ENCODE data around the gene NOD1. TPM values are rescaled to one million over a fixed set of nuclear protein-coding genes. Genes with fewer than 3 reads are reported as not detected.
"Not testable (repeated sequence)": the region's sequence is repeated elsewhere in the genome, so short reads cannot be mapped to it uniquely, and the experiment has no call there.

Gene NOD1
- total RNA-seq, 1 donor from 2014 or later: 24.4 TPM

DNA sequence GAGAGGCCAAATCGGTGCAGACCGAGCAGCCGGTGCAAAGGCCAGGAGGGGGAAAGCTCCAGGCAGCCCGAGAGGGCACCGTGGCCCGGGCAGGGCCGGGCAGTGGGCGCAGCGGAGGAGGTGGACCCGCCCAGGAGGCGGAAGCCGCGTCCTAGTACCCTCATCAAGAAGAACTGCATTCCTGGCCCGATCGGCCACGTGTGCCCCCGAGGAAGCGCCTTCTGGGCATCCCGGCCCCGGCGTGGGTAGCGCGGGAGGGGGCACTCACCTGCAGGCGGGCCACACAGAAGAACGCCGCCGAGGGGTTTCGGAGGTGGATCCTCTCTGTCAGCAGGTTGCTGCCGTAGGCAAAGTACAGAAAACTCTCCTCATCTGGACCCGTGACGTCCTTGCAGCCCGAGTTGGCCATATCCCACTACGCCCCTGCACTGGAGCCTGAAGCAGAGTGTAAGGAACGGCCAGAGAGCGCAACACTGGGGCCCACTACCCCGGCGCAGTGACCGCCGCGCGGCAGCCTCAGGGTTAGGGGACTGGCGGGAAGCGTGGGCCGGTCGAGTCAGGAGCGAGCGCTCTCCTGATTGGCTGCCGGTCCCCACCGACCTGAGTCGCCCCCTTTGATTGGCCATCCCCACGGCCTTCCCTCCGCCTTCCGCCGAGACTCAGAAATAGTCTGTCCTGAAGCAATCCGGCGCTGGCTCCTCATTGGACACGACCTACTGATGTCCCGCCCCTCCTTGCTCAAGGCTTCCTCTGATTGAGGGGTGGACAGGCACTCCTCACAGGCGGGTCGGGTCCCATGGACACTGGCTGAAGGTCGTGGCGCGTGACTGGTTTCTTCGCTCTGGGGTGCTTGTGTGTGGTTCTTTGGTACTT is 26.0 kb upstream of the NOD1 start, which contains the start of gene GGCT:
Gene GGCT (minus strand): TSS at position 529 of the 873 bp plus-strand sequence. CDS start 120 bp downstream, at position 409.
- peak; percentile 99 for DNase-seq (ENCODE audit: low spot score)

DNA sequence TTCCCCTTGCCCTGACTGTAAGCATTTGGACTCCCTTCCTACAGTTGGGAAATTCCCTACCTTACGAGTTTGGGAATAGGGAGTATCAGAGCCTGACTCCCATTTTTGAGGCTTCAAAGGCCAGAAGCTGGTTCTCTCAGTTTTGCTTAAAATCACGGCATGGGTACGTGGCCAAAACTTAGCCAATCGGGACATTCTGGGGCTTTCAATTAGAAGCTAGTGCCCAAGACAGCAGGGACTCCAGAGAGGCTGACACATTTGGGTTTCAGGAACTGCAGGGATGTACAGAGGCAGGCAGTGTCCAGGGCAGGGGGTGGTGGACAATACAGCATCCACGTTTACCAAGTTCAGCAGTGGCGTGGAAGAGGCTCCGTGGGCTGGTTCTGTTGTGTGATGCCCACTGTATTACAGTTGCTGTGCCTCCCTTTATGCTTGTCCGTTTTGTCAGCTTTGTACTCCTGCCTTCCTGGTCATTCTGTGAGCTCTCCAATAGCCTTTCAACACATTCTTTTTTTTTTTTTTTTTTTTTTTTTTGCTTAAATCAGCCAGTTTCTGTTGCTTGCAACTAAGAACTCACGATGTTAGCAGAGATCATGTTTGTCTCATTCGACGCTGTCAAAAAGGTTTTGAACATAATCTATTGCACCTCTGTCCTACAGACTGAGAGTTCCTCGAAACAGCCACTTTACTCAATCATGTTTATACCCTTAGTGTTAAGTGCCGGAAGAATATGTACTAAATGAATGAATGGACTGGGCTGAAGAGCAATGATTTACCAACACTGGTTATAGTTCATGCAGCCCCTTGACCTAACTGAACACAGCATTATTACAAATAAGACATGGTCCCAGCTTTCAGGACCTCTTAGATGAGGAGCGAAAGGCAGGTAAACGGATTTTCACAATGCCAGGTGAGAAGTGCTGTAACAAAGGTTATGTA is 25.0 kb upstream of the NOD1 start:
- no peak for DNase-seq (ENCODE audit: low spot score)

DNA sequence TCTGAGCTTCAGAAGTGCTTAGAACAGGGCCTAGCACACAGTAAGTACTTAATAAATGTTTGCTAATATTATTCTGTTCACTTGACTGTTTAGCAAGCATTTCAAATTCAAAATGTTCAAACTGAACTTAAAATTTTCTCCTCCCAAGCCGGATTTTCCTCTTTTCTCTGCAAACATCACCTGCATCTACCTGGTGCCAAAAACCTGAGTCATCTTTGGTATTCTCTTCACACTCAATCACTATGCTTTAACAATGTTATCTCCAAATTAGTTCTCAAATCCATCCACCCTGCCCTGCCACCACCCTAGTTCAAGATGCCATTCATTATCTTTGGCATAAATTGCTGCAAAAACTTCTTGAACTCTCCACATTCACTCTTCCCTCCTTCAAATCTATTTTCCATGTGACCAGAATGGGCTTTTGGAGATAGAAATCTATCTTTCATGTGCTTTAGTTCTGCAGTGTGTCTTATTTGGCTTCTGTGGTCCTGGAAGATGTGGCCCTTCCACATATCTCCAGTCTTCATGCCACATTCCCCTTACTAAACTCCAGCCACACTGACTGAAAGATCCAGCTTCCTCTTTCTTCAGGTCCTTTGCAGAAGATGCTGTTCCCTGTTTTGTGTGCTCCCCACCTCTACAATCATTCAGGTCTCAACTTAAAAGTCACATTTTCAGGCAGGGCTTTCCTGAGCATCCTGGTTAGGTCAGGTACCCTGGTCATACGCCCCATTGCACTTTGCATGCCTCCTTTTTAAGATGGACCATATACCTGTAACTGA is 24.1 kb upstream of the NOD1 start:
- no peak for DNase-seq (ENCODE audit: low spot score)

DNA sequence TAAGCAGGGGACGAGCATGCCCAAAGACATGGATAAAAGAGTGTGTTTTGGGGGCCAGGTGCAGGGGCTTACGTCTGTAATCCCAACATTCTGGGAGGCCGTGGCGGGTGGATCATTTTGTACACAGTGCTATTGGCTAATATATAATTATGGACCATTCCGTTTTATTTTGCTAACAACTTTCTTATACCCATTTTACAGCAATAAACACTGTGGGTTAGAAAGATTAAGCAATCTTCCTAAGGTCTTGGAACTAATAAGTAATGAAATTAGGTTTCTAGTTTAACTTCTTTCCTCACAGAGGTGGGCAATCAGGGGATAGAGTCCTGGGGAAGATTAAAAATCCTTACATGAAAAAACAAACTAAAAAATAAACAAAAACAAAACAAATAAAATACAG is 22.7 kb upstream of the NOD1 start:
- DNase-seq (ENCODE audit: low spot score): no peak

DNA sequence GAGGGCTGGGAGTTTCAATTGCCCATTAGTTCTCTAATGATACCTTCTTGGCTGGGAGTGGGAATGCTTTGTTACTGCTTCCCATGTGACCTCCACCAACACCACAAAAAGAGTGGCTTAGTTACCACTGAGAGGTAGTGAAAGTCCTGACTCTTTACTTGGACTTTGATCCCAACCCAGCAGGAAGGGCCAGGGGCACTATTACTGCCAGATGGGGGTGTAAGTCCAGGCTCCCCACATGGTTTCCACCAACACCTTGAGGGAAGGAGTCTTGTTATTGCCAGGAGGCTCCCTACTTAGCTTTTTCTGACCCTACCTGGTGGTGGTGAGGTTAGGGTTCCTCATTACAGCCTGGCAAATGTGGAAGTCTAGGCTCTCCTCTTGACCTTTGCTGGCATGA is 14.6 kb upstream of the NOD1 start:
- no peak for DNase-seq (ENCODE audit: low spot score)

DNA sequence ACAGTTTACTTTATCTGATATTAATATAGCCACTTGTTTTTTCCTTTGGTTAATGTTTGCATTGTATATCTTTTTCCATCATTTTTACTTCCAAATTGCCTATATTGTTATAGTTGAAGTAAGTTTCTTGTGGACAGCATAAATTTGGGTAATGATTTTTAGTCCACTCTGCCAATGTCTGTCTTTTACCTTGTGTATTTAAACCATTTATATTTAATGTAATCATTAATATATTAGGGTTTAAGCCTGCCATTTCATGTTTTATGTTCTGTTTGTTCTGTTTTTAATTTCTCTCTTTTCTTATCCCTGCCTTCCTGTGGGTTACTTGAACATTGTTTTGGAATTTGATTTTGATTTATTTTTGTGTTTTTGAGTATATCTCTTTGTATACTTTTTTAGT is 12.8 kb upstream of the NOD1 start:
- DNase-seq (ENCODE audit: low spot score): no peak

DNA sequence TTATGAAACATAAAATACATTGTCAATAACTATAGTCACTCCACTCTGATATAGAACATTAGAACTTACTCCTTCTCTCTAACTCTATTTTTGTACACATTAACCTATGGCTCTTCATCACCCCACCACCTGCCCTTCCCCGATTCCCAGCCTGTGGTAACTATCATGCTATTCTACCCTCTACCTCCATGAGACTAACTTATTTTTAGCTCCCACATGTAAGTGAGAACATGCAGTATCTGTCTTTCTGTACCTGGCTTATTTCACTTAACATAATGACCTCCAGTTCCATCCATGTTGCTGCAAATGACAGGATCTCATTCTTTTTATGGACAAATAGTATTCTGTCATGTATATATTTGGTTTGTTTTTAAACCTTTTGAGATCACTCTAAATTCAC is 8.8 kb upstream of the NOD1 start:
- no peak for DNase-seq (ENCODE audit: low spot score)

DNA sequence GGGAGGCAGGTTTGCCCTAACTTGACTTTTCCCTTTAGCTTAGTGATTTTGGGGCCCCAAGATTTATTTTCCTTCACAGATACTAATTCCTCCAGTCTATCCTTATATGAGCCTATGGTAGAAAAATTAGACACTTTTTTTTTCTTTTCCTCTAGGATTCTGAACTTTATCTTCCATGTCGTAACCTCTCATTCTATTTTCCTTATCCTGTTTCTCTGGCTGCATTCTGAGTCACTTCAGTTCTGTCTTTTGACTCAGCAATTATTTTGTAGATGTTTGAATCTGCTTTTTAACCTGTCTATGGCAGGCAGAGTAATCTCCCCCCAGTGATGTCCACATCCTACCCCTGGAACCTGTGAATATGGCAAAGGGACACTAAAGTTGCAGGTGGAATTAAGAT is 7.1 kb upstream of the NOD1 start:
- DNase-seq (ENCODE audit: low spot score): no peak

DNA sequence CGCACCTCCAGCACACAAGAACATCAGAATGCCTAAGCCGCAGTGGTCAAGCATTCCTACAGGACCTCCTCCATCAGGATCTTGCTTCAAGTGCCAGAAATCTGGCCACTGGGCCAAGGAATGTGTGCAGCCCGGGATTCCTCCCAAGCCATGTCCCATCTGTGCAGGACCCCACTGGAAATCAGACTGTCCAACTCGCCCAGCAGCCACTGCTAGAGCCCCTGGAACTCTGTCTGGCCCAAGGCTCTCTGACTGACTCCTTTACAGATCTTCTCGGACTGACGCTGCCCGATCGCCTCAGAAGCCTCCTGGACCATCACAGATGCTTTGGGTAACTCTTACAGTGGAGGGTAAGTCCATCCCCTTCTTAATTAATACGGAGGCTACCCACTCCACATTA is 2.8 kb upstream of the NOD1 start:
- DNase-seq (ENCODE audit: low spot score): not testable (repeated sequence)

DNA sequence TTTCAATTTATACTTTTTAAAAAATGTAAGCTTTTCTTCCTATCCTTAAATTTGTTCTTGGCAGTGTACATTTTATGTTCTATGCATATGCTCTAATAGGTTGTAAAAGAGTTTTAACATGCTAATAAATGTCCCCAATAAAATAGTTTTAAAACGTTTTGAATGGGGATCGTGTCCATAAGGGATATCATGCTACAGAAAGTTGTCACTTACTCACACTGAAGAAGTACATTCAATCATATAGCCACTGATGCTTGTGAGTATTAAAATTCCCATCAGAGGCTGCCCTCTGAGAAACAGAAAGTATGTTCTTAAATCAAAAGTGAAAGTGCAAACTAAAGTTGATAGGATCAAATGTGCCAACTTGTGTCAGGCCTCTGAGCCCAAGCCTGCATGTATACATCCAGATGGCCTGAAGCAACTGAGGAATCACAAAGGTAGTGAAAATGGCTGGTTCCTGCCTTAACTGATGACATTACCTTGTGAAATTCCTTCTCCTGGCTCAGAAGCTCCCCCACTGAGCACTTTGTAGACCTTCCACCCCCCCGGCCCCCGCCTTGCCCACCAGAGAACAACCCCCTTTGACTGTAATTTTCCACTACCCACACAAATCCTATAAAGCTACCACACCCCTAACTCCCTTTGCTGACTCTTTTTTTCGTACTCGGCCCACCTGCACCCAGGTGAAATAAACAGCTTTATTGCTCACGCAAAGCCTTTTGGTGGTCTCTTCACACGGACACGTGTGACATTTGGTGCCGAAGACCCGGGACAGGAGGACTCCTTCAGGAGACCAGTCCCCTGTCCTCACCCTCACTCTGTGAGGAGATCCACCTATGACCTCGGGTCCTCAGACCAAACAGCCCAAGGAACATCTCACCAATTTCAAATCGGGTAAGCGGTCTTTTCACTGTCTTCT is 877 bp upstream of the NOD1 start:
- DNase-seq (ENCODE audit: low spot score): no peak

DNA sequence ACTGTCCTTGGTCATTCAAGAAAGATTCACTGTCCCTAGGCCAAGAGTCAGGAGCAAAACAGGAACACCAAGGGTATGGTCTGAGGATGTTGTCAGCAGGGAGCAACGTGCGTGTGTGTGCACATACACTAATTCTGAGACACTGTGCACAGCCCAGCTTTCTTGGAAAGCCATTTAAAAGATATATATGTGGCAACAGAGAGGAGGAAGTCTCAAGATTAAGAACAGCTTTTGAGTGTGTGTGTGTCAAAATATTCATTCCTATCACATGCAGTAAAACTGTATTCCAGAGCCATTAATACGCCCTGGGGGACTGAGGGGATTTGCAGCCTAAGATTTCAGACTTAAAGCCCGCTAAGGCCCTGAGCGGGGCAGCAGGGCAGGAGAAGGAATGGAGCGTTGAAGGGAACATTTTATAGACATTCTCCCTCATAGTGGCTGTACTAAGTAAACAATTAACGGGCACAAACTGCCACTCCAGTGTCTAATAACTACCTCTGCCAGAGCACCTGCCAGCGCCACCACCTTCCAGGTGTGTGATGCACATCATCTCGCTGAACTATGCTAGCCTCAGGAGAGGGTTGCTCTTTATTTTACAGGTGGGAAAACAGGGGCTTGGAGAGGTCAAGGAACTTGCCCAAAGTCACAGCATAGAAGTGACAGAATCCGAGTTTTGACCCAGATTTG is 2.0 kb downstream of the NOD1 start:
- DNase-seq (ENCODE audit: low spot score): no peak

DNA sequence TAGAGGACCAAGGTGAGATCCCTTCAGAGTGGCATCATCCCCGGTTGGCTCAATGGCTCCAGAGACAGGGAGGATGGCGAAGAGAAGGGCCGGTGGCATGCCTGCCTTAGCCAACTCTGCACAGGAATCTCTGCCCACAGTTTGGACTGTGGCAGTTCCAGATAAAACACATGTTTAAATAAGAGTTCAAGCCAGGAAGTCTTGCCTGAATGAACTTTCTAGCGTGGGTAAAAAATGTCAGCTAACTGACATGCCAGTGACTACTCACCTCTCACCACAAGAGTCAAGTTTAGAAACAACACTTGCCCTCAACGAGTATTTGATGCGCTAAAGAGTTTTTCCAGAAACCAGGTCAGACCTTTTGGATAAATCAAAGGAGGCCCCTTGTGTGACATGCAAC is 3.0 kb downstream of the NOD1 start:
- DNase-seq (ENCODE audit: low spot score): no peak

DNA sequence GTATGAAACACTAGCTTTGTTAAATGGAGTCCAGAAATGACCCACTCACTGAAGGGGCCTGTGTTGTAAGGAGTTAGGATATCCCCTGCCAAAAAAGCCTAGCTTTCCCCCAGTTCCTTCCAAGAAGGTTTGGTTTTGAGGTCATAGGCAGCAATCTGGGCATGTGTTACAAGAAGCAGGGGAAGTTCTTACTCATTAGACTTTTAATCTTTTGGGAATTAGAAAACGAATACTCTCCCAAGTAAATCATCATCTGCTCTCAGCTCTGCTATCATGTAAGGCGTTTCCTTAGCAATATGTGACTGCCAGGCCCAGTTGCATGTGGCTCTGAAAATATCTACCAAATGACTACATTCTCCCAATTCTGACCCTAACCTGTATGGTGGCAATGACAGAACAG is 3.7 kb downstream of the NOD1 start:
- DNase-seq (ENCODE audit: low spot score): no peak

DNA sequence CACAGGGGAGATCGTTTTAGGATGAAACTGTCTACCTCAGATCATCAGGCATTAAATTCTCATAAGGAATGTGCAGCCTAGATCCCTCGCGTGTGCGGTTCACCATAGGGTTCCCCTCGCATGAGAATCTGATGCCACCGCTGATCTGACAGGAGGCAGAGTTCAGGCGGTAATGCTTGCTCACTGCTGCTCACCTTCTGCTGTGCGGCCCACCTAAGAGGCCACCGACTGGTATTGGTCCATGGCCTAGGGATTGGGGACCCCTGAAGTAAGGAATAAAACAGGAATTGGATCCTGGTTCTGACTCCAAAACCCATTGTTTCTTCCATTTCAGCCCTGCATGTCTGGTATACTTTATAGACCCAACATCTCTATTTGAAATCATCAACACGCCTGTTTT is 4.1 kb downstream of the NOD1 start:
- DNase-seq (ENCODE audit: low spot score): no peak

DNA sequence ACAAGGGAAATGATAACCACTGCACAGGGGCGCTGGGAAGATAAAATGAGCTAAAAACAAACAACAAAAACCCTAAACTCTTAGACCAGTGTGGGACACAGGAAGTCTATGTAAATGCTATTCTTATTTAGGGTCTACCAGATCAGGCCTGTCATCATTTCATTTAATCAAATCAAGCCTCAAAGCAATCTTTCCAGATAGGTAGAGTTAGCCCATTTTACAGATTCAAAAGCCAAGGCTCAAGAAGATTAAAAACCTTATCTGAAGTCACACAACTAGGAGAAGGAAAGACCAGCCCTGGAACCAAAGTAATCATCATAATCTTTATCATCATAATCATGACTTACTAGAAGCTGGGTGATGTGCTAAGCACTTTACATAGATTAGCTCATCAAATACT is 4.7 kb downstream of the NOD1 start:
- DNase-seq (ENCODE audit: low spot score): no peak

DNA sequence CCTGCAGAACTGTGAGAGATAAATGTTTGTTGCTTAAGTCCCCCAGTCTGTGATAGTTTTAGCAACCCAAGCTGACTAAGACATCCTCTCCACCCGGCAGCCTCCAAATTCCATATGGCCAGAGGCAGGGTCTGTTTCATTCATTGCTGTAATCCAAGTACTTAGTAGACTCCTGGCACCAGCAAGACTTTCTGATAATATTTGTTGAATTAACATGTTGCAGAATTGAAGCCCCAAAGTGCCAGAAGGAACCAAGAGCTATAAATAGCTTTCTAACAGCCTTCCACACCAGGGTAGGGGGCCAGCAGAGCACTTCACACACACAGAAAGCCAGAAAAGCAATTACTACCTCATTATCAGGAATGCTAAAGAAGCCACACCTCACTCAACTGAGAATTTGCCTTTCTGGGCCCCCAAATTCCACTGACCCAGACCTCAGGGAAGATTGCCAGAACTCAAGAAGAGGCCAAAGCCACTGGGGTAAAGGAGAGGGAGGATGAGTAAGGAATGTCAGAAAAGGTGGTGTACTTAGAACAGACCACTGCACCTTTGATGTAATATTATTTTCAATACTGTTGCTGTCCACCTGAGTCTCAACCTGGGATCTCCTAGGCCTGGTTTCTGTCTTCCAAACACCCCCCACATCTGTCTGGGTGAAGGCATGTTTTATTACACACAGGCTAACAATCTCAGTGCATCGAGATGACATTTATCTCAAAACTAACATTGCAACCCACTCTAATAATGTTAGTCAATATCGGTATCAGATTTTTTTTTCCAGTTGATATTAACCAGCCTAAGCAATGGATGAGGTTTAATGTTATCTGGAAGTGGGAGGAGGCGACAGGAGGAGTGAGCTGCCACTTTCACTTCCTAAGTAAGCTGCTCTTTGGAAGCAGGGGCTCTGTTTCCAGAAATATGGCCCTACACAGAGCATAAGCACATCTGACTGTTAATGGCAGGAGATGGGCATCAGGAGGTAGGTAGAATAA is 5.5 kb downstream of the NOD1 start:
- DNase-seq (ENCODE audit: low spot score): no peak

DNA sequence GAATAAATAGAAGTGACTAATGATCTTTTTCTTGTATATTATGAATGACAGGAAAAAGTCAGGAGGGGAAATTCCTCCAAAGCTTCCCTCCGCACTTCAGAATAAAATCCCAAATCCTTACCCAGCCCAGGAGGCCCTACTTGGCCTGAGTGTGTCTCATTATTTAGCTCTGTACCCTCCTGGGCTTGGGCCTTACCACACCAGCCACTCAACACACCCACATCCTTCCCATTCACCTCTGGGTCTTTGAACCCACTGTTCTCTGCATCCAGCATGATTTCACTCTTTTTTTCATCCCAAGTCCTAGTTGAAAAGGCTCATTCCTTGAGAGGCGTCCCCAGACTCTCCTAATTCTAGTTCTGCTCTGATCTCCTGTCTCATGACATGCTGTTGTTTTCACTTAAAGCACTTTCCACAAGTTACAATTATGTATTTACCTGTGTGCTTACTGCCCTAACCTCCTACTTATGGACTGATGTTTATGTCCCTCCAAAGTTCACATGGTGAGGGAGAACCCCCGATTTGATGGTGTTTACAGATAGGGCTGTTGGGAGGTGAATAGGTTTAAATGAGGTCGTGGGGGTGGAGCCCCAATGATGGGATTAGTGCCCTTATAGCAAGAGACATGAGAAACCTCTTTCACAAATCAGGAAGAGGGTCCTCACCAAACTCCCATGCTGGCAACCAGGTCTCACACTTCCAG is 6.4 kb downstream of the NOD1 start:
- no peak for DNase-seq (ENCODE audit: low spot score)

DNA sequence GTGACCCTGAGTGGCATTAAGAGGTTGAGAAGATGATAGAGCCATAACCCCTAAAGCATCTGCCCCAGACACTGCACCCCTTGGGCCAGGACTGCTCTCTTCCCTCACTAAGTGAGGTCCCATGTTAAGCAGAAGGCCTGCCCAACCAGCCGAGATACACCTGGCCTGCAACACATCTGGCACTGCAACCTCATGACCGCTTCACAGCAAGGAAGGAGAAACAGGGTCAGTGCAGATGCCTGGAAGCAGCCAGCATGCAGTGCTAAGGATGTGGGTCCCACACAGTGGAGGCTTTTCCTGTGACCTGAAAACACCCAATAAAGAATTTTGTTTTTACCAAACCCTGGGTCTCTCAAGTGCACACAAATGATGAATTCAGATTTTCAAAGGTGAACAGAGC is 7.4 kb downstream of the NOD1 start:
- DNase-seq (ENCODE audit: low spot score): no peak

Data from ureter (tissue), 1 donor.